Lung (tissue), 12 donors: ENCODE results near the gene FAM53A. TPM values are rescaled to one million over a fixed set of nuclear protein-coding genes. Genes with fewer than 3 reads are reported as not detected.

Experiments used
- ATAC-seq: fragments of 200-7000 bp; cut with Tn5 transposase; one replicate; pipeline ENCODE4 v1.9.1; 2020; ENCODE audit warnings: moderate number of reproducible peaks; ENCODE audit not compliant: insufficient read depth, low FRiP score
- DNase-seq, 3 donors: peaks; one replicate each; pipeline ENCODE4 v3.0.0-alpha.2; 2013 to 2017
- H3K27ac ChIP-seq, 2 donors: one replicate each; pipeline ENCODE4 v1.5.1; 2013; ENCODE audit warnings: mild to moderate bottlenecking in 2 of 2, moderate library complexity in 2 of 2, control low read depth in 1 of 2, inconsistent platforms in 1 of 2, low read depth in 1 of 2, low read length in 1 of 2
- H3K27me3 ChIP-seq, 3 donors: one replicate each; pipeline ENCODE4 v1.5.1; 2013; ENCODE audit warnings: low read length in 2 of 3; ENCODE audit not compliant: control insufficient read depth in 3 of 3, insufficient read depth in 3 of 3
- H3K36me3 ChIP-seq, 4 donors: one replicate each; pipeline ENCODE4 v1.5.1; 2013; ENCODE audit warnings: low read length in 4 of 4, mild to moderate bottlenecking in 1 of 4, moderate library complexity in 1 of 4; ENCODE audit not compliant: control insufficient read depth in 4 of 4, insufficient read depth in 4 of 4
- H3K4me1 ChIP-seq, 5 donors: one replicate each; pipeline ENCODE4 v1.5.1; 2013; ENCODE audit warnings: low read length in 5 of 5, mild to moderate bottlenecking in 2 of 5, moderate library complexity in 1 of 5; ENCODE audit not compliant: control insufficient read depth in 5 of 5, insufficient read depth in 5 of 5
- H3K4me3 ChIP-seq: one replicate; pipeline ENCODE4 v1.5.1; 2013; ENCODE audit warnings: mild to moderate bottlenecking, control low read depth, moderate library complexity
- H3K9ac ChIP-seq, 2 donors: one replicate each; pipeline ENCODE4 v1.5.1; 2013; ENCODE audit warnings: low read length in 2 of 2, control low read depth in 1 of 2; ENCODE audit not compliant: insufficient read depth in 1 of 2
- H3K9me3 ChIP-seq, 4 donors: one replicate each; pipeline ENCODE4 v1.5.1; 2013; ENCODE audit warnings: low read length in 3 of 4, mild to moderate bottlenecking in 1 of 4, moderate library complexity in 1 of 4; ENCODE audit not compliant: control insufficient read depth in 4 of 4, insufficient read depth in 3 of 4
- WGBS, 2 donors: extraction: QIAGEN DNeasy Blood & Tissue Kit; methylation state at CpG; one replicate each; pipeline ENCODE4 v1.1.7; 2013; 5-methylcytosine and 5-hydroxymethylcytosine counted together
- polyA plus RNA-seq, 2 donors: library from polyadenylated mRNA; stranded (reverse); fragments of 200-250 nt; gene quantifications; one replicate each; pipeline ENCODE4 v1.2.1, GENCODE V29; 2013
- total RNA-seq, 2 donors: library from RNA; depleted of rRNA in 1 of 2; stranded (reverse); fragments of >200 nt in 1 of 2; gene quantifications; one replicate each; pipeline ENCODE4 v1.2.1, GENCODE V29; 2014 to 2021
- TF ChIP-seq, protein P1 (sequence below): IDR thresholded peaks from 2 replicates; pipeline ENCODE4 v1.5.1; 2012; ENCODE audit warnings: mild to moderate bottlenecking; ENCODE audit errors: control extremely low read depth, extremely low read depth
- donor health status: control.
- donor health status: control.
- donor health status: Bipolar disorder and iron deficiency.
- donor health status: healthy.
- donor health status: DM: yes; HTN: yes; CAD: no.

FAM53A gene
- total and polyA plus RNA-seq, 4 donors = 1.4 to 2.8 (median 2.2) TPM

DNA sequence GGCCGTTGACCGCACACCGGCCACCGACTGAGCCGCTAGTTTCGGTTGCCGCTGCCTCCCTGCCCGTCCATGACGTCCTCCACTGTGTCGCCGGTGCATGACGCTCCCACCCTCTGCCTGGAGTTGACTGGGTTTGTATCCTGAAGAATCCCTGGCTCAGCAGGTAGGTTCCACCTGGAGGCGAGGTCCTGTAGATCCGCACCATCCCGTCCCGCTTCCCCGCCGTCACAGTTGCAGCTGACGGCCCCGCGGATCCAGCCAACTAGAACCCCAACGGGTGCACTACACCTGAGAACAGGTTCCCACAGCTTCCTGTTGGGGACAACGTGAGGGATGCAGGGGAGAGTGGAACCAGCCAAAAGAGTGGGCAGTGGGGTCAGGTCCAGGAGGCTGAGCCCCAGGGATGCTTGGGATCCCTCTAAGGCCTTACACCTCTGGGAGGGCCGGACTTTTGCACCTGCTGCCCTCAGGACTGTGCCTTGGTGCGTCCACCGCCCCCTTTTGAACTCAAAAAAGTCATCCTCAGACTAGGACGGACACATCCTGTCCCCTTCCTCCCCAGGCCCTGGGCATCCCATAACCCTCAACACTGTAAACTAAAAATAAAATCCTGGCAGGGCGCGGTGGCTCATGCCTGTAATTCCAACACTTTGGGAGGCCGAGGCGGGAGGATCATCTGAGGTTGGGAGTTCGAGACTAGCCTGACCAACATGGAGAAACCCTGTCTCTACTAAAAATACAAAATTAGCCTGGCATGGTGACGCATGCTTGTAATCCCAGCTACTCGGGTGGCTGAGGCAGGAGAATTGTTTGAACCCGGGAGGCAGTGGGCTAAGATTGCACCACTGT lies 29.1 kb upstream of the FAM53A start:
- Histone ChIP-seq H3K36me3 (peaks cover 0 to 24% (median 2%) of the 10 kb centered on the region in 4 donors), H3K9me3 (no peaks in the 10 kb centered on the region), H3K27ac (peak overlapping the region; percentile 95 to 100), H3K4me3 (peak overlapping the region; percentile 72), H3K9ac (peak overlapping the region in 1 of 2 donors; percentile 38), H3K27me3 (no peaks in the 10 kb centered on the region), H3K4me1 (peaks cover 0 to 25% (median 4%) of the 10 kb centered on the region in 5 donors)
- TF ChIP-seq, protein P1, sequence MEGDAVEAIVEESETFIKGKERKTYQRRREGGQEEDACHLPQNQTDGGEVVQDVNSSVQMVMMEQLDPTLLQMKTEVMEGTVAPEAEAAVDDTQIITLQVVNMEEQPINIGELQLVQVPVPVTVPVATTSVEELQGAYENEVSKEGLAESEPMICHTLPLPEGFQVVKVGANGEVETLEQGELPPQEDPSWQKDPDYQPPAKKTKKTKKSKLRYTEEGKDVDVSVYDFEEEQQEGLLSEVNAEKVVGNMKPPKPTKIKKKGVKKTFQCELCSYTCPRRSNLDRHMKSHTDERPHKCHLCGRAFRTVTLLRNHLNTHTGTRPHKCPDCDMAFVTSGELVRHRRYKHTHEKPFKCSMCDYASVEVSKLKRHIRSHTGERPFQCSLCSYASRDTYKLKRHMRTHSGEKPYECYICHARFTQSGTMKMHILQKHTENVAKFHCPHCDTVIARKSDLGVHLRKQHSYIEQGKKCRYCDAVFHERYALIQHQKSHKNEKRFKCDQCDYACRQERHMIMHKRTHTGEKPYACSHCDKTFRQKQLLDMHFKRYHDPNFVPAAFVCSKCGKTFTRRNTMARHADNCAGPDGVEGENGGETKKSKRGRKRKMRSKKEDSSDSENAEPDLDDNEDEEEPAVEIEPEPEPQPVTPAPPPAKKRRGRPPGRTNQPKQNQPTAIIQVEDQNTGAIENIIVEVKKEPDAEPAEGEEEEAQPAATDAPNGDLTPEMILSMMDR = no peak
- no peak for DNase-seq
- ATAC-seq = peak; percentile 3
- 17 to 19% methylated on average over 35 of the region's 35 CpGs for WGBS, 2 donors

DNA sequence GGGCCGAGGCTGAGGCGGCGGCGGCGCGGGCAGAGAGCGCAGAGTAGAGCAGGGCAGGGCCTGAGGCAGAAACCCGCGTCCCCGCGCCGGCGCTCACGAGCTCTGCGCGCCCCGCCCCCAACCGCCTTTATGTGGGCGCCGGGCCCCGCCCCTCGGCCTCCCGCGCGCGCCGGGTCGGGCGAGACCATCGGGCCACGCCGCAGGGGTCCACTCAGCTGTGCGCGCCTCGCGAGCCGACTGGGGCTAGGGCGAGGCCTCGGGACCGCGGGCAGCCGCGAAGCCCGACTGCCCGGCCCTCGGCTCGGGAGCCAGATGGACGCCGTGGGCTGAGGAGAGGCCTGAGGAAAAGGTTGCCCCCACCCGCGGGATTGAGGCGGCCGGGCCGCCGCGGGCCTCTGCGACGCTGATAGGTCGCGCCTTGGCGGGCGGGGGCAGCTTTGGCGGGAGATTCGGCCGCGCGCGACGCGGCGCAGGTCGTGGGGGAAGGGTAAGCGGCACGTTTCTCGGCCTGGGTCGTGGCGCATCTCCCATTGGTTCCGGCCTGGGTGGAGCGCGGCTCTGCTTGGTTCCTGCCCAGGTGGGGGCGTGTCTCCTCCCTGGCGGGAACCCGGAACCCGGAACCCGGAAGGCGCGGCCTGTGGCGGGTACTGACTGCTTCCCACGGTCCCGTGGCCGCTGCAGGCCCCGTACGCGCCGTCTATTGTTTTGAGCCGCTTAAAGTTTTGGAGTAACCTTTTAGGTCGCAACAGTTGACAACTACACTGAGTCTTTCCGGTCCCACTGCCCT lies 28.3 kb upstream of the FAM53A start, which contains the start of gene SLBP:
TSS of gene SLBP (minus strand) at position 104 of the 787 bp plus-strand sequence. CDS start 131 bp downstream, outside the sequence.
- TF ChIP-seq, protein P1 = no peak
- Histone ChIP-seq H3K4me3 (peak within 1 kb of the TSS; percentile 72), H3K9ac (peak within 1 kb of the TSS; percentile 45 to 63), H3K27me3 (no peaks in the 10 kb centered on the region), H3K4me1 (peaks cover 0 to 25% (median 4%) of the 10 kb centered on the region in 5 donors), H3K27ac (peak within 1 kb of the TSS; percentile 95 to 100), H3K36me3 (peaks cover 0 to 16% (median 2%) of the 10 kb centered on the region in 4 donors), H3K9me3 (no peaks in the 10 kb centered on the region)
- ATAC-seq = peak; percentile 93
- peak; percentile 94 to 96 (median 94) for DNase-seq
- WGBS, 2 donors = 0% methylated on average over 85 to 98 of the region's 98 CpGs

DNA sequence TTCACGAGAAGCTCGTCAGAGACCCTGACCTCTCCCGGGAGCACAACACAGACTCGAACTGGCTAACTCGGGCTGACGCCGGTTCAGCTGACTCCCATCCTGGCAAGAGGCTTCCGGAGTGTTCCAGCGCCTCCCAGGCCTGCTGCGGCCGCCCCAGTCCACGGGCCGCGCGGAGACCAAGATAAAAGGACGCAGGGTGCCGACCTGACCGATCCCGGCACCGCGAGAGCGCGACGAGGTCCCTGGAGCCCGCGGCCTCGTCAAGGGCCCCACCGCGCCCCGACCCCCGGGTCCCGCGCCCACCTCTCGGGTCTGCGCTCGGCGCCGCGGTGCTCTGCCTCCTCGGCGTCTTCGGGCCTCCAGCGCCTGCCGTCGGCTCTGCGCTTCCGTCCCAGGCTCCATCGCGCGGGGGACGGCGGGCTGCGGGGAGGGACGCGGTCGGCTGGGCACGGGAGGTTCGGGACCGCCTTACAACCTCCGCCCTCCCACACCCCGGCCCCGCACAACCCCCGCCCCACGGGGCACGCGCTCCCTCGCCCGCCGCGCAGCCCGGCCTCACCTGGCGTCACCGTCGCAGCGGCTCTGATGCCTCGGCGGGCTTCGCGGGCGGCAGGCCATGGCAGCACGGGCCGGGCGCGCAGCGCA lies 27.6 kb upstream of the FAM53A start:
- Histone ChIP-seq H3K4me1 (peaks cover 0 to 25% (median 4%) of the 10 kb centered on the region in 5 donors), H3K36me3 (peaks cover 0 to 11% (median 2%) of the 10 kb centered on the region in 4 donors), H3K4me3 (peak overlapping the region; percentile 72), H3K9me3 (no peaks in the 10 kb centered on the region), H3K27ac (peak overlapping the region; percentile 95 to 100), H3K27me3 (no peaks in the 10 kb centered on the region), H3K9ac (peak overlapping the region; percentile 12 to 45)
- TF ChIP-seq, protein P1 = no peak
- peak; percentile 49 to 63 (median 51) for DNase-seq
- peak; percentile 27 for ATAC-seq
- WGBS, 2 donors = 0 to 1% methylated on average over 54 to 85 of the region's 85 CpGs
